Midbrain (tissue), 1 donor: ENCODE measurements around the gene ATP2A2.
"Not testable (repeated sequence)": the region's sequence is repeated elsewhere in the genome, so short reads cannot be mapped to it uniquely, and the experiment has no call there.

Experiments
- DNase-seq: peaks from one replicate; lab custom pipeline; 2025; lab: John Stamatoyannopoulos, UW

Gene ATP2A2

DNA sequence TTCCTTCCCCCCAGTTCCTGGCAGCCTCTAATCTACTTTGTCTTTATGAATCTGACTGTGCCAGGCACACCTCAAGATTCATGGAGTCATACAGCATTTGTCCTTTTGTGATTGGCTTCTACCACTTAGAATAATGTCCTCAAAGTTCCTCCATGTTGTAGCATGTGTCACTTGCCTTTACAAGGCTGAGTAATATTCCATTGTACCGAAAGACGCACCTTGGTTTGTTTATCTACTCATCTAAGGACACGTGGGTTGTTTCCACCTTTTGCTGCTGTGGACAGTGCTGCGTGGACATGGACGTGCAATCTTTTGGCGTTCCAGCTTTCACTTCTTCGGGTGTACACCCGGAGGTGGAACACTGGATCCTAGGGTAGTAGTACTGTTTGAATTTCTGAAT is 88.9 kb downstream of the ATP2A2 start:
- DNase-seq = no peak

- DNase-seq = no peak
Measured at GRCh38 chr12:110370732-110371231, 89.7 kb downstream of the ATP2A2 start.

GRCh38 chr12:110371408-110372055 is 90.5 kb downstream of the ATP2A2 start:
- no peak for DNase-seq

DNA sequence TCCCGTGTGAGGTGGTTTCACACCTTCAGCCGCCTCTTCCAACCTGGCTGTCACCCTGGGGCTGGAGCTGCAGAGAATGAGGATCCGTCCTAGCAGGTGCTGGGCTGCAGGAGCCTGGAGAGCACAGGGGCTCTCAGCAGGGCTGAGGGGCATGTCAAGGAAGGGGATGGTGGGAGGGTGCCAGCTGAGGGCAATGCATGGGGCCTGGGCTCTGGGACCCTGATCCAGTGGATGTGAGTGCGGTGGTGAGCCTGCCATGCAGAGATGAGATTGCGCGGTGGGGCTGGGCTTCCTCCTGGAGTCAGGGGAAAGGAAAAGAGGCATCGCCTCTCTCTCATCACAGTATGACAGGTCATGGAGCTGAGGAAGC is 91.0 kb downstream of the ATP2A2 start:
- DNase-seq = no peak

GRCh38 chr12:110373025-110373424 is 92.0 kb downstream of the ATP2A2 start:
- no peak for DNase-seq

GRCh38 chr12:110373425-110373824 is 92.4 kb downstream of the ATP2A2 start:
- no peak for DNase-seq

DNA sequence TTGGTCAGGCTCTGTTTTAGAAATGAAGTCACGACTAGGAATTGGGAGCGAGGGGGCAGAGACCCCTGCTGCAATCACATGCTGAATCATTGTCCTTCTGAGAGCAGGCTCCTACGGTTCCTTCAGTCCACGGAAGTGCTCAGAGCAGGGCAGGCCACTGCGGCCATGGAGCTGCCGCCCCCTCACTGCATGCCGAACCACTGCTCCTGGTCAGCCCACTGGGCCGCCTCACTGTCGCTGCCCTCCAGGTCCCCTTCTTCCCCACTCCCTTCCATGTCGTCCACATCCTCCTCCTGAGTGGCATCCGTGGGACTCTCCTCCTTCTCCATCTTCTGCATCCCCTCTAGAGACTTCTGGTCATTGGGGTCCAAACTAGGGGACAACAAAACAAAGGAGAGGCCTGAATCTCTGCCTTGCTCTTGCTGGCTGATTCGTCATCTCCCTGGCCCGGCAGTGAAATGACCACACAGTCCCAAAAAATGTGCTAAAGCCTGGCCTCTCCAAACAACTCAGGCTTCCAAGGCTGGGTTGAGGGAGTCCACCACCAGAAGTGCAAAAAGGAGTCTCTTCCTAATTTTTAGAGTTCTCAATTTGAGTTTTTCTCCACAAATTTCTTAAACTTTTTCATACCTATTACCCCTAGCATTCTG is 93.0 kb downstream of the ATP2A2 start:
- DNase-seq = no peak

- not testable (repeated sequence) for DNase-seq
Measured at GRCh38 chr12:110378131-110378790, 97.2 kb downstream of the ATP2A2 start.

- DNase-seq = no peak
Measured at GRCh38 chr12:110379197-110379596, 98.2 kb downstream of the ATP2A2 start.

DNA sequence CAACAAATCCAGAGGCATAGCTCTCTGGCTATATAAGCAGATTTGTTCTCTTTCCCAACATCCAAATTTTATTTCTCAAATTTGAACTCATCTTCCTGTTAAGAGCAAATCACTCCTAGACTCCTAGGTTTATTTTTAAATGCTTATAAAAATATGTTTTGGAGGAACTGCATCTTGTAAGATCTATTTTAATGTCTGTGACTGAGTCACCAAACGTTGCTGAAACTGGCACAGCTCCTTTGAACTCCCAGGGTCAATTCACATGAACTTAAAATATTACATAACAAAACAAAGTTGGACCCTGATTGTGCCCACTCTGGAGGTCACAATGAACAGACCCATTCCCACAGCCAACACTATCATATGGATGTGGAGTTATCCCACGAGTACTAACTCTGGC is 98.6 kb downstream of the ATP2A2 start:
- DNase-seq = no peak

DNA sequence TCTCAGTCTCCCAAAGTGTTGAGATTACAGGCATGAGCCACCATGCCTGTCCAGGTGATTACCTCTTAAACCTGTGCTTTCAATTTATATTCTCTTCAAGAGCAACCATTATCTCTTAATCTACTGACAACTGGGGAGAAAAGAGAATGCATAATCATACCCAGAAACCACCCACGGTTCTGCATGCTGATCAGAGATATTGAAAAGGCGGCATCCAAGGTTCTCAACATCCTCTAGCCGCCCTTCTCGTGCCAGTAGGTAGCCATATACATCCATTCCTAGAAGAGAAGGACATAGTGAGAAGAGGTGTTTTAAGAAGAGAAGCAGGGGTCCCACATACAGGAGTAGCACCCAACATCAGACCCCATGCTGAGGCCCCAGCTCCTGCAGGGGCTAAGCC is 101.6 kb downstream of the ATP2A2 start:
- no peak for DNase-seq
